ENCODE data around the gene TDRD9. TPM values are rescaled to one million over a fixed set of nuclear protein-coding genes. Genes with fewer than 3 reads are reported as not detected.

Gene TDRD9
- total and polyA plus RNA-seq, 7 experiments from 2014 or later: 0.16 to 6.4 (median 0.43) TPM; not detected in 1

DNA sequence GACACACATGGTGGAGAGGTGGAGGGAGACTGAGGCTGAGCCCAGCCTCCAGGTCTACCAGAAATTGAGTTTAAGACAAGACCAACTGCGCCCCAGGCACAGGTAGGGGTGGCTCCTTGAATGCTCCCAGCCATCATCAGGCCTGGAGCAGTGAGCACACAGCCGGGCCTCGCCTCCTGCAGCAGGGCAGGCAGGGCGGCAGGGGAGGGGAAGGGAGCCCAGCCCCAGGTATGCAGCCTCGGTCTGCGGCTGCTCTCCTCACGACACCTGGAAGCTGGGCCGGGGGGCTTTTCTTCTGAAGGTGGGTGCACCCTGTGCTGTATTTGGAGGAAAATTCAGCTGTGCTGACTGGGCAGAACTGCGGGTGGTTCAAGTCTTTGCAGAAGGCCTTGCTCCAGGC is 29.5 kb upstream of the TDRD9 start:
- peaks cover 0 to 3% (median 0%) of the 10 kb centered on the region in 11 donors for H3K9me3 Mint-ChIP-seq
- H3K27me3 Mint-ChIP-seq: no peaks in the 10 kb centered on the region
- no peaks in the 10 kb centered on the region for H3K36me3 ChIP-seq (ENCODE audit: control insufficient read depth in 2 of 3, insufficient read depth in 3 of 3, low read length in 3 of 3)
- no peak overlapping the region for H3K4me3 Mint-ChIP-seq
- peaks cover 0 to 5% of the 10 kb centered on the region in 2 donors for H3K4me1 ChIP-seq (ENCODE audit: control insufficient read depth in 2 of 2, insufficient read depth in 2 of 2, low read length in 2 of 2)
- H3K4me1 Mint-ChIP-seq: peaks cover 0 to 7% (median 6%) of the 10 kb centered on the region in 7 donors
- H3K9me3 ChIP-seq (ENCODE audit: control insufficient read depth in 2 of 3, low read length in 3 of 3): no peaks in the 10 kb centered on the region
- CTCF ChIA-PET: interaction anchor here (2.9 kb wide), 1 partner anchor 11 kb away, joined by 21 read pairs; no protein-coding TSS in a partner anchor
- no peak overlapping the region for H3K4me3 ChIP-seq (ENCODE audit: low read length)
- no peak for ATAC-seq
- intact Hi-C loops (cut with micrococcal nuclease): no loop called here
- no peak for DNase-seq
- H3K27ac Mint-ChIP-seq: peak overlapping the region in 1 of 9 donors; percentile 39
- peaks cover 0 to 2% (median 0%) of the 10 kb centered on the region in 5 donors for H3K36me3 Mint-ChIP-seq
- no peak overlapping the region for H3K27ac ChIP-seq (ENCODE audit: low read depth, low read length)
- POLR2A ChIA-PET: no interaction called here
- no peaks in the 10 kb centered on the region for H3K27me3 ChIP-seq (ENCODE audit: control insufficient read depth in 2 of 2, insufficient read depth in 2 of 2, low read length in 2 of 2)

DNA sequence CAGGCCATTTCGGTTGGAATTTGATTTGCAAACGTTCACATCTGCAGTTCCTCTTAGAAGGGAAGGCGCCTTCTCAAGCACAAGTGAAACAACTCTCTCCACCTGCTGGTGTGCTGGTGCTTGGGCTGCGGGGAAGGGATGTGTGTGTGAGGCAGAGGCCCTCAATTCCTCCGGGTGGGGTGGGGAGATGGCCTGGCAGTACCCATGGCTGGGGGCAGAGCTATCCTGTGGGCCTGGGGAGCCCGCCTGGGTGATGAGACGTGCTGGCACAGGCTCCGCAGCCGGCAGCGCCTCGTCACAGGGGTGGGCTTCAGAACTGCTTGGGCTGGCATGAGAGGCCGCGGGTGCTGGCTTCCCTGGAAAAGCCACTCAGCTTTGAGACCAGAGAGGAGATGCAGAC is 28.9 kb upstream of the TDRD9 start:
- Mint-ChIP-seq H3K4me1 (peaks cover 0 to 7% (median 6%) of the 10 kb centered on the region in 7 donors), H3K9me3 (peaks cover 0 to 3% (median 0%) of the 10 kb centered on the region in 11 donors), H3K27me3 (peaks cover 0 to 1% (median 0%) of the 10 kb centered on the region in 5 donors), H3K27ac (no peak overlapping the region), H3K4me3 (no peak overlapping the region), H3K36me3 (peaks cover 0 to 2% (median 0%) of the 10 kb centered on the region in 5 donors)
- ChIA-PET CTCF (interaction anchor here (0.8 to 2.9 kb wide), 2 partner anchors 11 to 80 kb away, joined by 3 to 21 read pairs; no protein-coding TSS in a partner anchor), POLR2A (no interaction called here)
- H3K36me3 ChIP-seq (ENCODE audit: control insufficient read depth in 2 of 3, insufficient read depth in 3 of 3, low read length in 3 of 3): no peaks in the 10 kb centered on the region
- H3K27me3 ChIP-seq (ENCODE audit: control insufficient read depth in 2 of 2, insufficient read depth in 2 of 2, low read length in 2 of 2): no peaks in the 10 kb centered on the region
- ATAC-seq: no peak
- no peak for DNase-seq
- no peak overlapping the region for H3K27ac ChIP-seq (ENCODE audit: low read depth, low read length)
- intact Hi-C loops (cut with micrococcal nuclease): no loop called here
- no peak overlapping the region for H3K4me3 ChIP-seq (ENCODE audit: low read length)
- no peaks in the 10 kb centered on the region for H3K9me3 ChIP-seq (ENCODE audit: control insufficient read depth in 2 of 3, low read length in 3 of 3)
- H3K4me1 ChIP-seq (ENCODE audit: control insufficient read depth in 2 of 2, insufficient read depth in 2 of 2, low read length in 2 of 2): peaks cover 0 to 5% of the 10 kb centered on the region in 2 donors

DNA sequence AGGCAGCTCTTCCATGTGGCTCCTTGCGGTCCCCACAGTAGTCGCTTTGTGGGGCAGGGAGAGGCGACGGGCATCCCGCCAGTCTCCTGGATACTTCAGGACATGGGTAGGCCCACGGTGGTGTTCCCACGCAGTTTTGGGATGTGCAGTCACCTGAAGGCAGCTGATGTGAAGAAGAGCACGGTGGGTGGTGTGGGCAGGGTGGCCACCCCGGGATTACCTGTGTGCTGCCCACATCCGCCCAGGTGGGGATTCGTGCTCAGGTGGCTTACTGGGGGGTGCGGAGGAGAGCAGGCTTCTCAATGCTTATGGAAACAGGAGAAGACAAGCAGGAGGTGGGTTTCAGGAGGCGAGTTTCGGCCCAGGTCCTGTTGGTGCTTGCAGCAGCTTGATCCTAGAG is 28.4 kb upstream of the TDRD9 start:
- intact Hi-C loops (cut with micrococcal nuclease): loop anchor here in 1 of 2 donors (10.0 kb wide), 1 partner anchor 55 kb away; the partner anchor contains the start of gene PPP1R13B
- H3K27ac Mint-ChIP-seq: no peak overlapping the region

DNA sequence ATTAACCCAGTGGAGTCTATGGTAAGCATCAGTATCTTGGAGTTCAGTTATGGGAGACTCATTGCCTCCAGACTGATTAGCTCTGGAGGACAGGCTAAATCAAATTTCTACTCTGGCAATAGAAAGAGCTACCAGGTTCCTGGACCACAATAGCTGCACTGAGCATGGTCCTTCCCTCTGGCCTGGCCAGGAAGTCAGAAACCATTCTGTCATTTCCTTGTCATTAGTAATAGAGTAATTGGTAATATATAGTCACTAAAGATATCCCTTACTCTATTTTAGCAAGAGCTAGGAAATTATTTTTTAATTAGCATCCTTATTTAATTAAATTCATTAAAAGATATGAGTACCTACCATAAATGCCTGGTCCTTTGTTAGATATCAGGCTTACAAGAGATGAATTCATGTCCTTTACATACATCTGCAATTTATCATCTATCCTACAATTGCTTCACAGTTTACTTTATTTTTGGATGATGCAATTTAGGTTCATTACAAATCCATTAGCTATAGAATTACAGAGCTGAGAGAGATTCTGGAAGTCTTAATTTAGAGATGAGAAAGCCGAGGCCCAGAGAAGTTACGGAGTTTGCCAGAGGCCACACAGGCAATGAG is 23.7 kb upstream of the TDRD9 start:
- Histone ChIP-seq H3K9me3 (ENCODE audit: control insufficient read depth in 2 of 3, low read length in 3 of 3) (no peaks in the 10 kb centered on the region), H3K4me3 (ENCODE audit: low read length) (no peak overlapping the region), H3K27me3 (ENCODE audit: control insufficient read depth in 2 of 2, insufficient read depth in 2 of 2, low read length in 2 of 2) (no peaks in the 10 kb centered on the region), H3K27ac (ENCODE audit: low read depth, low read length) (no peak overlapping the region), H3K36me3 (ENCODE audit: control insufficient read depth in 2 of 3, insufficient read depth in 3 of 3, low read length in 3 of 3) (no peaks in the 10 kb centered on the region), H3K4me1 (ENCODE audit: control insufficient read depth in 2 of 2, insufficient read depth in 2 of 2, low read length in 2 of 2) (peaks cover 8 to 18% of the 10 kb centered on the region in 2 donors)
- CTCF ChIA-PET: interaction anchor here (0.6 to 1.4 kb wide), 5 partner anchors 24 to 255 kb away, joined by 3 to 8 read pairs (median 4); no protein-coding TSS in a partner anchor
- H3K9me3 Mint-ChIP-seq: no peaks in the 10 kb centered on the region
- H3K4me1 Mint-ChIP-seq: peaks cover 9 to 30% (median 25%) of the 10 kb centered on the region in 7 donors
- intact Hi-C loops (cut with micrococcal nuclease): loop anchor here in 1 of 2 donors (10.0 kb wide), 1 partner anchor 60 kb away; the partner anchor contains the start of gene PPP1R13B
- no peak overlapping the region for H3K4me3 Mint-ChIP-seq
- H3K27me3 Mint-ChIP-seq: peaks cover 0 to 4% (median 0%) of the 10 kb centered on the region in 5 donors
- peak overlapping the region in 1 of 9 donors; percentile 70 for H3K27ac Mint-ChIP-seq
- no peaks in the 10 kb centered on the region for H3K36me3 Mint-ChIP-seq
- POLR2A ChIA-PET: interaction anchor here (1.1 kb wide), 1 partner anchor 58 kb away, joined by 3 read pairs; no protein-coding TSS in a partner anchor
- DNase-seq: no peak
- ATAC-seq: no peak

More for the DNA sequence above, 28.4 kb upstream of the TDRD9 start:
- Mint-ChIP-seq H3K4me3 (peak overlapping the region in 1 of 10 donors; percentile 21), H3K4me1 (peaks cover 0 to 9% (median 6%) of the 10 kb centered on the region in 7 donors), H3K36me3 (peaks cover 0 to 2% (median 0%) of the 10 kb centered on the region in 5 donors), H3K9me3 (peaks cover 0 to 3% (median 0%) of the 10 kb centered on the region in 11 donors), H3K27me3 (peaks cover 0 to 4% (median 0%) of the 10 kb centered on the region in 5 donors)
- Histone ChIP-seq H3K36me3 (ENCODE audit: control insufficient read depth in 2 of 3, insufficient read depth in 3 of 3, low read length in 3 of 3) (no peaks in the 10 kb centered on the region), H3K4me1 (ENCODE audit: control insufficient read depth in 2 of 2, insufficient read depth in 2 of 2, low read length in 2 of 2) (peaks cover 0 to 5% of the 10 kb centered on the region in 2 donors), H3K9me3 (ENCODE audit: control insufficient read depth in 2 of 3, low read length in 3 of 3) (no peaks in the 10 kb centered on the region), H3K4me3 (ENCODE audit: low read length) (no peak overlapping the region), H3K27ac (ENCODE audit: low read depth, low read length) (no peak overlapping the region), H3K27me3 (ENCODE audit: control insufficient read depth in 2 of 2, insufficient read depth in 2 of 2, low read length in 2 of 2) (no peaks in the 10 kb centered on the region)
- CTCF ChIA-PET: interaction anchor here (0.8 to 2.9 kb wide), 3 partner anchors 10 to 91 kb away, joined by 3 to 21 read pairs (median 10); no protein-coding TSS in a partner anchor
- no peak for DNase-seq
- POLR2A ChIA-PET: interaction anchor here (0.6 kb wide), 1 partner anchor 845 kb away, joined by 3 read pairs; no protein-coding TSS in a partner anchor
- ATAC-seq: no peak

DNA sequence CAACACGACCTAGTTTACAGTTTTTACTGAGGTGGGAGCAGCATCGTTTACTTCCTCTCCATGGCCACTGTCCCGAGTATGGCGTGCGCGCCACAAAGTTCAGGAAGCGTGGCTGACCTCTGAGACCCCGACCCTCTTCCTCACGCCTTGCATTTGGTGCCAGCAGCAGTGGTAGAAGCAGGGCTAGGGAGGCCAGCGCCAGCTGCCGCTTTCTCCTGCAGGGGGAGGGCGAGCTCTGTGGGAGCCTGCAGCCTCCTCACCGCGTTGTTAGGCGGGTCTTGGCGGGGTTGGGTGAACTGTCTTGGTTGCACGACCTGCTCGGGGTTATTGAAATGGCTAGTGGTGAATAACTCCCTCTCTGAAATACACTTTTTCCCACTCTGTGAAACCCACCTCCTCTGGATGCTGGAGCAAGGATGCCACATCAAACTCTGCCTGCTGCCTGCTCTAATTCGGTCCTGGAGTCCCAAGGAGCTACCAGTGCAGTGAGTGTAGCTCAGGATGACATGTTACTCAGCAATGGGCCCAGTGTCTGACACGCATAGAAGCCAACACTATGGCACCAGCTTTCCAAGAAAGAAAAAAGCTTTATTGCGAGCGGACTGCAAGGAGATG is 22.3 kb upstream of the TDRD9 start:
- peaks cover 0 to under 1% (median 0%) of the 10 kb centered on the region in 3 experiments for H3K36me3 ChIP-seq (ENCODE audit: control insufficient read depth in 2 of 3, insufficient read depth in 3 of 3, low read length in 3 of 3)
- Mint-ChIP-seq H3K36me3 (no peaks in the 10 kb centered on the region), H3K4me3 (peak overlapping the region in 9 of 10 donors; percentile 12 to 74 (median 56)), H3K9me3 (no peaks in the 10 kb centered on the region), H3K27ac (peak overlapping the region in 7 of 9 donors; percentile 15 to 88 (median 71)), H3K4me1 (peaks cover 11 to 36% (median 31%) of the 10 kb centered on the region in 7 donors), H3K27me3 (peaks cover 0 to 4% (median 0%) of the 10 kb centered on the region in 5 donors)
- H3K27me3 ChIP-seq (ENCODE audit: control insufficient read depth in 2 of 2, insufficient read depth in 2 of 2, low read length in 2 of 2): no peaks in the 10 kb centered on the region
- H3K4me1 ChIP-seq (ENCODE audit: control insufficient read depth in 2 of 2, insufficient read depth in 2 of 2, low read length in 2 of 2): peaks cover 13 to 27% of the 10 kb centered on the region in 2 donors
- peak in 5 of 9 donors; percentile 17 to 41 (median 34) for DNase-seq
- no peaks in the 10 kb centered on the region for H3K9me3 ChIP-seq (ENCODE audit: control insufficient read depth in 2 of 3, low read length in 3 of 3)
- H3K27ac ChIP-seq (ENCODE audit: low read depth, low read length): no peak overlapping the region
- intact Hi-C loops (cut with micrococcal nuclease): loop anchor here in 1 of 2 donors (10.0 kb wide), 1 partner anchor 61 kb away; the partner anchor contains the start of gene PPP1R13B
- ATAC-seq: peak; percentile 37
- CTCF ChIA-PET: interaction anchor here (0.9 to 1.3 kb wide), 2 partner anchors 17 to 98 kb away, joined by 4 to 9 read pairs; no protein-coding TSS in a partner anchor
- POLR2A ChIA-PET: interaction anchor here (0.6 kb wide), 1 partner anchor 55 kb away, joined by 5 read pairs; no protein-coding TSS in a partner anchor
- no peak overlapping the region for H3K4me3 ChIP-seq (ENCODE audit: low read length)

DNA sequence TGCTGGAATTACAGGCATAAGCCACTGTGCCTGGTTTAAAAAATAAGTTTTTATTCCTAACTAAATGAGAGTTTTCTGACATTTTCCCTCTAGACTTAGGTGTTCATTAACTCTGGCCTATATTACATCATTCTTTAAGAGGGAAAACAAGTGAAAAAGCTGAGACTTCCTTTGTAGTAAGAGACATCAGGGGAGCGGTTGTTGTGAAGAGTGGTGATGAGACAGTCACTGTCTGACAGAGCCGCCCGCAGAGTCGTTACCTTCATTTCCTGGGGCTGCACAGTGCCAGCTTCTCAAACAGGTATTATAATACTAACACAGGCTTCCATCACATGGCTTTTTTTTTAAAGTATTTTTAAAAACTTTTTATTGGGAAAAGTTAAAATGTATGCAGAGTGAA is 19.7 kb upstream of the TDRD9 start:
- H3K27me3 ChIP-seq (ENCODE audit: control insufficient read depth in 2 of 2, insufficient read depth in 2 of 2, low read length in 2 of 2): no peaks in the 10 kb centered on the region
- H3K4me1 Mint-ChIP-seq: peaks cover 9 to 33% (median 28%) of the 10 kb centered on the region in 7 donors
- H3K27ac Mint-ChIP-seq: peak overlapping the region; percentile 31 to 95 (median 84)
- intact Hi-C loops (cut with micrococcal nuclease): loop anchor here in 1 of 2 donors (1.0 to 10.0 kb wide), 2 partner anchors 64 to 193 kb away; partner anchors contain the start of genes PPP1R13B, XRCC3 and ZFYVE21
- ChIA-PET POLR2A (interaction anchor here (0.6 kb wide), 1 partner anchor 98 kb away, joined by 3 read pairs; no protein-coding TSS in a partner anchor), CTCF (interaction anchor here (3.6 kb wide), 1 partner anchor 102 kb away, joined by 90 read pairs; no protein-coding TSS in a partner anchor)
- DNase-seq (peak in 6 of 9 donors; percentile 57 to 67 (median 65)), ATAC-seq (peak; percentile 75)
- H3K36me3 ChIP-seq (ENCODE audit: control insufficient read depth in 2 of 3, insufficient read depth in 3 of 3, low read length in 3 of 3): peaks cover 7 to 26% (median 7%) of the 10 kb centered on the region in 3 experiments
- peak overlapping the region in 8 of 10 donors; percentile 10 to 84 (median 38) for H3K4me3 Mint-ChIP-seq
- H3K9me3 Mint-ChIP-seq: no peaks in the 10 kb centered on the region
- peak overlapping the region; percentile 63 for H3K27ac ChIP-seq (ENCODE audit: low read depth, low read length)
- peaks cover 0 to 4% (median 0%) of the 10 kb centered on the region in 5 donors for H3K27me3 Mint-ChIP-seq
- no peak overlapping the region for H3K4me3 ChIP-seq (ENCODE audit: low read length)
- peaks cover 13 to 23% of the 10 kb centered on the region in 2 donors for H3K4me1 ChIP-seq (ENCODE audit: control insufficient read depth in 2 of 2, insufficient read depth in 2 of 2, low read length in 2 of 2)
- peaks cover 0 to 10% (median 0%) of the 10 kb centered on the region in 5 donors for H3K36me3 Mint-ChIP-seq
- no peaks in the 10 kb centered on the region for H3K9me3 ChIP-seq (ENCODE audit: control insufficient read depth in 2 of 3, low read length in 3 of 3)

All from naive thymus-derived CD4-positive, alpha-beta T cell (primary cell).